GM18505 (cell line): Measurements from ENCODE around the gene RNGTT.

Experiments
- ATAC-seq: cut with Tn5 transposase; IDR thresholded peaks from one replicate; pipeline ENCODE4 v1.9.1; 2021; ENCODE audit not compliant: unreplicated experiment
- POLR2A ChIP-seq: IDR thresholded peaks from 4 replicates; pipeline ENCODE4 v1.6.1; 2011; ENCODE audit warnings: borderline replicate concordance; ENCODE audit not compliant: insufficient read depth, insufficient read length; ENCODE audit errors: extremely low read depth

Gene RNGTT

DNA sequence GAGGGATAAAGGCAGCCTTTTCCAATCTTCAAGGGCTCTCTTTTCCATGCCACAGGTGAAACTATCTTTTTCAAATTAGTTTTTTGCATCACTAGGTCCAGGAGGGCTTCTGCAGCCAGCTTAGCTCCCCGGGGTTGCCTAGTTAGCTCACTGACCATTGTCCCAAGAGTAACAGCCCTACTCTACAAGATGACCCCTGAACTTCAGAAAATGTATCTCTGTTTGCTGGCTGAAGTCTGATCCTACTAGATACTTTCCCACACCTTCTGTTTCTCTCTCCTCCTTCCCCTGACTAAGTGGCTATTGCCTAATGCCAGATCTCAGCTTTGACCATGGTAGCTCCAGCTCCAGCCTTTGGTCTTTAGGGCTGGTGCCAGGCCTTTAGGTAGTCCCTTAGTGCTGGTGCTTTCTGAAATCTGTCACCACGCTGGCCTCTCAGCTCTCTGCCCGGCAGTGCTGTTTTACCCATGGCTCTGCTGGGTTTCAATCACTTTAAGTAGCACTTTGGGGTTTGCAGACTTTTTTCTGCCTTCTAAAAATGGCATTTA, 255.1 kb downstream of the RNGTT start:
- TF ChIP-seq POLR2A, result no peak
- ATAC-seq, result no peak

DNA sequence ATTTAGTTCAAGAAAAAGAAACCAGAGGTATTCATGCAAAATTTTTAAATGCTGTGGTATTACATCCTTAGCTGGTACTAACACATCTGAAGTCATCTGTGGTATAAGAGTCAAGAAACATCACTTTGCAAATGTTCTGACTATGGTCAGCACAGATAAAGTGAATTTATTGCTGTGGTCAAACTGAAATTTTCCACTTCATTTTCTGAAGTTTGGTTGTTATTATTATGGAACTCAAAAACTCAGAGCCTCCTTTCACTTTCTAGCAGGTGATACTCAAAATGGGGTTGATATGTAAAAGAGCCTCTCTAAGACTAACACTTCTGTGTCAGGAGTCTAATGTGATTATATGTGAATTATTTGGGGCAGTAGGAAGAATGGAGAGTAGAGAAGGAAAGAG, 257.8 kb downstream of the RNGTT start:
- no peak for TF ChIP-seq POLR2A
- peak; percentile 79 for ATAC-seq

DNA sequence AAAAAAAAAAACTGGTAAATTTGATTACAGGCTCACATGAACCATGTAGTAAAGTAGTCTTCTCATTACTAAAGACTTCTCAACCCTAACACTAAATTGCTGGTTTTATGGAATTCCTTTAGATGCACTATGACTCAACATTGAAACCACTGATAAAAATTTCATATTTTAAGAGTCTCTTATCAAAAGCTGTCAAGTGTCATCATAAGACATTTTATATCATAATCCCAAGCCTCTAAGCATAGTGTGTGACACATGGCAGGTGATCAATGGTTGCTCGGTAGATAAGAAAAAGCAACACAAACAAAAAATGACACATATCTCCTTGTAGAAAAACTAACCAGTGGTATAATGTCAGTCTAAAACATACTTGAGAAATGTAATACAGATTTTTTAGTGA, 258.4 kb downstream of the RNGTT start:
- no peak for TF ChIP-seq POLR2A
- ATAC-seq, result no peak

DNA sequence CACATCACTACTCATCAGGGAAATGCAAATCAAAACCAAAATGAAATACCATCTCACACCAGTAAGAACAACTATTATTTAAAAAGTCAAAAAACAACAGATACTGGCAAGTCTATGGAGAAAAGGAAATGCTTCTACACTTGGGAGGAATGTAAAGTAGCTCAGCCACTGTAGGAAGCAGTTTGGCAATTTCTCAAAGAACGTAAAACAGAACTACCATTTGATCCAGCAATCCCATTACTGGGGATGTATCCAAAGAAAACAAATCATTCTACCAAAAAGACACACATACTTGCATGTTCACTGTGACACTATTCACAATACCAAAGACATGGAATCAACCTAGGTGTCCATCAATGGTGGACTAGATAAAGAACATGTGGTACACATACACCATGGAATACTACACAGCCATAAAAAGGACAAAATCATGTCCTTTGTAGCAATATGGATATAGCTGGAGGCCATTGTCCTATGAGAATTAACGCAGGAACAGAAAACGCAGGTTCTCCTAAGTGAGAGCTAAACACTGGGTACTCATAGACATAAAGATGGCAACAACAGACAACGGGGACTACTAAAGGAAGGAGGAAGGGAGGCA, 260.4 kb downstream of the RNGTT start:
- ATAC-seq, result no peak
- no peak for TF ChIP-seq POLR2A

DNA sequence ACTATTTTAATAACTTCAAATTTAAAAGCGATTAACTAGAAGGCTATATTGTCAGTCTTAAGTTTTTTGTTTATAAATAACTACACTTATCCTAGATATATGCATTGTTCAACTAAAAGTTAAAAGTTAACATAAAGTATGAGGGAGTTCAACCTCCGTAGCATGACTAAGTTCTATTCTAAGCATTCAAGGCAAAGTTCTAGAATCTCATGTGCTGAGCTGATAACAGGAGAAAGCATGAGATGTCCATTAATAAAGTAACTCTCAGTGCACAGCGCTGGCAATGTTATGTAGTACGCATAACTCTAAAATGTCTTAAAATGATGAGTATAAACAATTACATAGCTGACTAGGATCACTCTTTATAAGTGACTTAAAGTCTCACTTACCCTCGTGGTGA, 264.8 kb downstream of the RNGTT start:
- TF ChIP-seq POLR2A, result no peak
- no peak for ATAC-seq

DNA sequence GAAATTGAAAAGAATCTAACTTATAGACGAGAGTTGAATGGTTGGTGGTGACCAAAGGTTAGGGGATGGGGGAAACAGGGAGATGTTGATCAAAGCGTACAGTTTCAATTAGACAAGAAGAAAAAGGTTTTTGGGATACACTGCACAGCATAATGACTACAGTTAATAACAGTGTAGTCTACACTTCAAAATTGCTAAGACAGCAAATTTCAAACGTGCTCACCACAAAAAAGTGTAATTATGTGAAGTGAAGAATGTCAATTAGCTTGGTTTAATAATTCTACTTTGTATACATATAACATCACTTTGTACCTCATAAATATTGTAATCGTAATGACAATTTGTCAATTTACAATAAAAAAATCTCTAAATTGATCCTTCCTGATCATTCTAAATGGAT, 267.5 kb downstream of the RNGTT start:
- TF ChIP-seq POLR2A, result no peak
- no peak for ATAC-seq

DNA sequence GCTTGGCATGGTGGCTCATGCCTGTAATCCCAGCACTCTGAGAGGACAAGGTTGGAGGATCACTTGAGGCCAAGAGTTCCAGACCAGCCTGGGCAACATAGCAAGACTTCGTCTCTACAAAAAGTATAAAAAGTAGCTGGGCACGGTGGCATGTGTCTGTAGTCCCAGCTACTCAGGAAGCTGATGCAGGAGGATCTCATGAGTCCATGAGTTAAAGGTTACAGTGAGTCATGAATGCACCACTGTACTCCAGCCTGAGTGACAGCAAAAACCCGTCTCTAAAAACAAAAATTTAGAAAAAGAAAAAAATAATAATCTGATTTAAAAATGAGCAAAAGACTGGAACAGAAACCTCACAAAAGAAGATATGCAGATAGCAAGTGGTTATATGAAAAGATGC, 279.7 kb downstream of the RNGTT start:
- ATAC-seq, result no peak
- no peak for TF ChIP-seq POLR2A

DNA sequence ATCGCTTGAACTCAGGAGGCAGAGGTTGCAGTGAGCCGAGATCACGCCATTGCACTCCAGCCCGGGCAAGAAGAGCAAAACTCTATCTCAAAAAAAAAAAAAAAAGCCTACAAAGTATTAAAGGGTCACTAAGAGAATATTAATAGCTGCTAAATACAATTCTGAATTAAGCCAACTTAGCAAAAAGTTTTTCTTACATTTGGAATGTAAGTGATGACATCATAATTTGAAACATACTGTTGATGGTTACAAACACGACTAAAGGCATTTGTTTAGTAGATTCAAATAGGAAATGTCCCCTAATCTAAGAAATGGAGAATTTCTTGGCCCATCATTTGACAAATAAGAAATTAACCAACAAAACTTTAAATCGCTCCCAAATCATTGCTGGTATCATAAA, 282.8 kb downstream of the RNGTT start:
- TF ChIP-seq POLR2A, result no peak
- no peak for ATAC-seq

DNA sequence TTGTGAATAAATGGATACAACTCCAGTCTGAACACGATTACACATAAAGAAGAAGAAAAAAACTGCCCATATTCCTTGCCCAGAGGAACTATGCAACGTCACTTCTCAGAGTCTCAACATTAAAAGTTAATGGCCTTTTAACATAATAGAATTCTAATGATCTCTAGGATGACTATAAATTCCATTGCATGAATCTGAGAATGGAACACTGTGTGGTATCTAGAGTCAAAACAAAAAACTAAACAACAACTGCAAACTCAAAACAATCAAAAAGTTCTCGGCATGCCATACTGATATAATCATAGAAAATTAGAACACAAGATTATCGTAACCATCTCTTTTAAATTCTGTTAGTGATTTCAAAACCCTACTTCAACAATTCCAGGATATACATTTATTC, 283.6 kb downstream of the RNGTT start:
- ATAC-seq, result no peak
- TF ChIP-seq POLR2A, result no peak

DNA sequence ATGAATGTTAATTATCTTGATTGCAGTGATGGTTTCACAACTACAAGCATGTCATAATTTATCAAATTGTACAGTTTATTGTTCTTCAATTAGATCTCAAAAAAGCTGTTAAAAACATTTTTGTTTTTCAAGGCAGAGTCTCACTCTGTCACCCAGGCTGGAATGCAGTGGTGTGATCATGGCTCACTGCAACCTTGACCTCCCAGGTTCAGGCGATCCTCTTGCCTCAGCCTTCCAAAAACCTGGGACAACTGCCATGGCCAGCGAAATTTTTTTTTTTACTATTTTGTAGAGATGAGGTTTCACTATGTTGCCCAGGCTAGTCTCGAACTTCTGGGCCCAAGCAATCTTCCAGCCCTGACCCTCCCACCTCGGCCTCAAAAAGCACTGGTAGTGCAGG, 286.1 kb downstream of the RNGTT start:
- ATAC-seq, result no peak
- TF ChIP-seq POLR2A, result no peak

DNA sequence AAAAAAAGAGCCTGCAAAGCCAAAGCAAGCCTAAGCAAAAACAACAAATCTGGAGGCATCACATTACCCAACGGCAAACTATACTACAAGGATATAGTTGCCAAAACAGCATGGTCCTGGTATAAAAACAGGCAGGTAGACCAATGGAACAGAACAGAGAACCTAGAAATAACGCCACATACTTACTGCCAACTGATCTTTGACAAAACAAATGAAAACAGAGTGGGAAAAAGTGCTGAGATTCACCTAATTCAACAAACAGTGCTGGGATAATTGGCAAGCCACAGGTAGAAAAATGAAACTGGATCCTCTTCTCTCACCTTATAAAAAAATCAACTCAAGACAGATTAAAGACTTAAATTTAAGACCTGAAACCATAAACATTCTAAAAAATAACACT, 291.8 kb downstream of the RNGTT start:
- TF ChIP-seq POLR2A, result no peak
- no peak for ATAC-seq

DNA sequence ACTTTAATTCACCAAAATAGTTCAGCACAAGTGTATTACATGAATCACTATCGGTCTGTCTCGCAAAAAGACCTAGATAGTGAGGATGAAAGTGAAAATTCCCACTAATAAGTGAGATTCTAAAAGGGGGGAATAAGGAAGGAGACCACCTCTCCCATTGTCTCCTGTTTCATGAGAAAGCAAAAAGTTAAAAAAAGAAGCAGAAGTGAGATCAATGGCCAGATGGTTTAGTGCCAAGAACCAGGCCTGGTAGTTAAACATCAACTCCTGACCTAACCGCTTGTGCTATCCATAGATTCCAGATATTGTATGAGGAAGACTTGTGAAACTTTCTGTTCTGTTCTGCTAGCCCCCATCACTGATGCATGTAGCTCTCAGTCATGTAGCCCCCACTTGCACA, 293.0 kb downstream of the RNGTT start:
- no peak for ATAC-seq
- no peak for TF ChIP-seq POLR2A

DNA sequence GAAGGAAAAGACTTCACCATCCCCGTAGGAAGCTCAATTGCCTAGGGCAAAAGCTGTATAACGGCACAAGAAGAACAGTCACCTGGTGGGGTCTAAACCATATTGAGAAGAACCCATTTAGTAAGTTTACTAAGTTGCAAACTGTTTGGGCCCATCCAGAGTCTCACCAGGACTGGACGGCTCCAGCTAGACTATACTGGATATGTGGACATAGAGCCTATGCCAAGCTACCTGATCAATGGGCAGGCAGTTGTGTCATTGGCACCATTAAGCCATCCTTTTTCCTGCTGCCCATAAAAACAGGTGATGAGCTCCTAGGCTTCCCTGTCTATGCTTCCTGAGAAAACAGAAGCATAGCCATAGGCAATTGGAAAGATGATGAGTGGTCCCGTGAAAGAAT, 293.9 kb downstream of the RNGTT start:
- ATAC-seq, result no peak

DNA sequence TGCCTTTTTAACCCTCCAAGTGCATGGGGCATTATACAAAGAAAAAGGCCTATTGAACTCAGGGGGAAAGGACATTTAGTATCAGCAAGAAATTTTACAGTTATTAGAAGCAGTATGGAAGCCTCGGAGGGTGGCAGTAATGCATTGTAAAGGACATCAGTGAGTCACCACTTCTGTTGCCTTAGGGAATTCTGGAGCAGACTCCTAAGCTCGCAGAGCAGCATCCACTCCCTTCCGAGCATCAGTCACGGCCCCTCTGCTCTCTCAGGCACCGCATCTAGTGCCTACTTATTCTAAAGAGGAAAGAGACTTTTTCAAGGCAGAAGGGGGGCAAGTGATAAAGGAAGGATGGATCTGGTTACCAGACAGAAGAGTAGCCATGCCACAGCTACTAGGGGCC, 296.5 kb downstream of the RNGTT start:
- no peak for ATAC-seq
- no peak for TF ChIP-seq POLR2A

More for the DNA sequence above, 293.9 kb downstream of the RNGTT start:
- no peak for TF ChIP-seq POLR2A

DNA sequence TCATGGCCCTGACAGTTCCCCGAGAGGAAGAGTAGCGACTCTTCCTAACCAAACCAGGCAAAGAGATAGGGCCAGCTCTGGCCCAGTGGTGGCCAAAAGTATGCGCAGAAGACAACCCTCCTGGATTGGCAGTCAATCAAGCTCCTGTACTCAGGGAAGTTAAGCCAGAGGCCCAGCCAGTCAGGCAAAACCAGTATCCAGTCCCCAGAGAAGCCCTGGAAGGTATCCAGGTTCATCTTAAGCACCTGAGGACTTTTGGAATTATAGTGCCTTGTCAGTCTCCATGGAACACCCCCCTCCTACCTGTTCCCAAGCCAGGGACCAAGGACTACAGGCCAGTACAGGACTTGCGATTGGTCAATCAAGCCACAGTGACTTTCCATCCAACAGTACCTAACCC, 298.3 kb downstream of the RNGTT start:
- no peak for ATAC-seq
- TF ChIP-seq POLR2A, result no peak
